Activated CD4-positive, alpha-beta T cell treated with anti-CD3 and anti-CD28 coated beads, Interleukin-2, amount 50 U/mL, for 1 hour (primary cell): Measurements from ENCODE around the gene MAST4.

Source experiments
- DNase-seq: peaks from one replicate; pipeline ENCODE4 v3.0.0-alpha.2; 2020

Gene MAST4

GRCh38 chr5:66606713-66607112 lies 10.5 kb downstream of the MAST4 start:
- no peak for DNase-seq

- DNase-seq = no peak
Observed at GRCh38 chr5:66608501-66608900, 12.3 kb downstream of the MAST4 start.

GRCh38 chr5:66609615-66610014 lies 13.4 kb downstream of the MAST4 start:
- DNase-seq = no peak

DNA sequence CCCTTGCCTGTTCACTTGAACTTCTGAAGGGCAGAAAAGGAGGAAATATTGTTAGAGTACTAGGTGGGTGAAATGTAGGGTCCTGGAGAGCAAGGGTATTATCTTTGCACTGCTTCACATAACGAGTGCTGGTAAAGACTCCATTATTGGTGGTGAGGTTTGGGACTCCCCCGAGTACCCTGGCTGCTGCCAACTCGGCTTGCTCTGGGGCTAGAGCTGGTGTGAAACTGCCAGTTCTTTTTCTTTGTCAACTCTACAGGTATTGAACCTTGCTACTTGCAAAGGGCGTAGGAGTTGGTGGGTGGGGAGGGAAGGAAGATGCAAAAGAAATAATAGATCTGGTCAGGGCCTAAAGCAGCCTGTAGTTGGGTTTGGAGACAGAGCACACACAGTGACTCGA lies 16.0 kb downstream of the MAST4 start:
- DNase-seq = no peak

DNA sequence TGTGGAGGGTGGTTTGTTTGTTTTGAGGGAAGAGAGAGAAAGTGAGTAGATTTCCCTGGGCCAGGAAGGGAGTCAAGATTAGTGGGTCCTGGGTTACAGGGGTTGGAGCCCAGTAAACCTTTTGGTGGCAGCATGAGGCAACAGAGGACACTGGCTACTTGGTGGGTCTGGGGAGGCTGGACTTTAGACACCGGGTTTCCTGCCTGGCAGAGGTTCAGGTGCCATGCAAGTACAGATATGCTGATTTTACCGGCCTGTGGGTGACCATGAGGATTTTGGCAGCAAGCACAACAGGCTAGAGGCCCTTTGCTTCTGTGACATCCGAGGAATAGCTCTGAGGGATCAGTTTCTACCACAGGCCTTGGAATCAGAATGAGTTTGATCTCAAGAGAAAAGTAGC lies 18.9 kb downstream of the MAST4 start:
- DNase-seq = no peak

DNA sequence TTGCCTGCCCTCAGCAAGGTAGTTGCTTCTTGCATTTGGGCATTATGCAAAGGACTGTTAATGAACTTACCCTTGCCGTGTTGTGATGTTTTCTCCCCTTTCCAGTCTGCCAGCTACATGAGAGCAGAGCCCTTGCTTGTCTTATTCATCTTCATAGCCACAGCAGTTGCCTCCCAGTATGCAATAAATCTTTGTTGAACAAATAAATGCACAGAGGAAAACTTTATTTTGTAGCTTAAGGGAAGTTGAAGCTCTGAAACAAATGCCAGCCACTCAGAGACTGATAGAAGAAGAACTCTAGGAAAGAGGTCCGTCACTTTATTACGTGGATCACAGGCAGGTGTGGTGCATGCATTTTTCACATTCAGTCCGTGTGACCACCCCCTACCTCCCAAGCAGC lies 19.7 kb downstream of the MAST4 start:
- no peak for DNase-seq

DNA sequence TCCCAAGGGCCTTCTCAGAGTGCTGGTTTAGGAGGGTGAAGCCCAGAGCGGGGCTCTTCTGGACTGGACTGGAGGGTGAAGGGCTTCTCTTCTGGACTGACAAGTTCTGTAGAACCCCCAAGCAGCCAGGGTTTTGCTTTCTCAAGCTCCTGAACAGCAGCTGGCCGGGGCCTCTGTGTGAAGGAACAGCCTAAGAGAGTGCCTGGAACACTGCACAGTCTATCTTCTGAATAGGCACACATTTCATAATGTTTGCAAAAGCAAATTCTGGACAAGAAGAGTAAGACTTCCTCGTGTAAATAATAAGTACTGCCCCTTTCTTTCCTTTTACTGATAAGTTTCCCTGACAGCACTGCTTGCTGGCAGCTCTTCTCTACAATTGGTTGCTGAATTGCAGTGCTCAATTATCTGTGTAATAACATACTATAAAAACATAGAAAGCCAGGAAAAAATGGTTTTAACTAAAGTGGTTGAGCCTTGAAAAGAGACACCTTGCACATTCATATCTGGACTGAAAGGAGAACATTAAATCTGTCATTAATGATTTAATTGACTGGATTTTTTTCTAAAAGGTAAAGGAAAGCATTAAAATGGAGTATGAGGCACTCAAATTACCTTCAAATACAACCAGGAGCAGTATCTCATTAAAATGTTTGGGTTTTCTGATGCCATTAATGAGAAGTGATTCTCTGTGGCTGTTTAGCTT lies 20.5 kb downstream of the MAST4 start:
- no peak for DNase-seq

DNA sequence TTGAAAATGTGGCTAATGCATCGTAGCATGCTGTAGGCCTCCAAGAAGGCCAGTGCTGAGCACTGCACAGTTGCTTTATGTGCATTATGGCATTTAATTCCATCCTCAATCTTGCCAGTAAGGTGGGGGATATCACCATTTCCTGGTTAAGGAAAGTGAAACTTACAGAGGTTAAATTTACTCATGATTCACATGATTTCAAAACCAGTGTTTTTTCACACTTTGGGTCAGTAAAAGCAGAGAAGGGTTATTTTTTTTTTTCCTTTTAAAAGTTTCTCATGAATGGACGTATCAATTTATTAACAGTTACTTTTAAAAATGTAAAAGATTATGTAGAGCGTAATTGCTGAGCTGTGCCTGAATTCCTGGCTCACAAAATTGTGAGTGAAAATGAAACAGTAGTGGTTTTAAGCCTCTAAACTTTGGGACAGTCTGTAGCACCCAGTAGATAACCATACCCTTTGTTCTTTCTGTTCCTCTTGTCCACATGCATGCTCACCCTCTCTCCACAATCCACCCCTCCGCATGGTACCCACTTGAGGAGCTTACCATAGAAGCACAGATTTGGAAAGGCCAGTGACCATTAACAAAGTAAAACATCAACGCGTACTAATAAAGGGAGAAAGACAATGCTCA lies 21.2 kb downstream of the MAST4 start:
- DNase-seq = no peak

- no peak for DNase-seq
Observed at GRCh38 chr5:66617991-66618768, 22.0 kb downstream of the MAST4 start.

DNA sequence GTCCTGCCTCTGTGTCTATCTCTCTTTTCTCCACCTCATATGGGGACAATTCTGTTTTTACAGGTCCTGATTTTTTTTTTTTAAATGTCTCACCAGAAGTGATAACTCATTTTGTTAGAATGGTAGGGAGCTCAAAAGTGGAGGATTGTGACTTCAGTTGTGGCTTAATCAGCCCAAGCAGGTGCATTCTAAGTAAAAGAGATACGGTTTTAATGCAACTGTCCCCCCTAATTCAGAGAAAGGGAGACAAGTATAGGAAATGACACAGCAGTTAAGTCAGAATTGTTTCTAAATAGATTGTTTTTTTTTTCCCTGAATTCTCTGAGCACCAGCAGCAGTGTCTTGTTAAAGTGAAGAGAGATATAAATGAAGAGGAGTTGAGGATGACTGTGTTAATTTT lies 24.5 kb downstream of the MAST4 start:
- DNase-seq = no peak

DNA sequence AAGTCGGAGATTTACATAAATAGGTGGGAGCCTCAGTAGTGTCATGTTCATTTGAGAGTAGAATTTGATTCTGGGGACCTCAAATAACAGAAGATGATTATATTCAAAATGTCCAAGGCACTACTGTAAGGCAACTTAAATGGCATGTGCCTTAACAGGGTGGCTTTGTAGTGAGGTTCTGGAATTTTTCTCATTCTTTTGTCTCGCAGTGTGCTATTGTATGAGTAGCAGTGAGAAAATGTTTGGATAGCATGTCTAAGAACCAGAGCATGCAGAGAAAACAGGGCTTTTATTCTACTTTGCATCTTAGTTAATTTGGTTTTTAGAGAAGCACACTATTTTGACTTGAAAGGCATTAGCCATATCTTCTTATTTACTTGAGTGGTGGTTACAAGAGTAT lies 25.0 kb downstream of the MAST4 start:
- no peak for DNase-seq

GRCh38 chr5:66621736-66622135 lies 25.5 kb downstream of the MAST4 start:
- DNase-seq = no peak

DNA sequence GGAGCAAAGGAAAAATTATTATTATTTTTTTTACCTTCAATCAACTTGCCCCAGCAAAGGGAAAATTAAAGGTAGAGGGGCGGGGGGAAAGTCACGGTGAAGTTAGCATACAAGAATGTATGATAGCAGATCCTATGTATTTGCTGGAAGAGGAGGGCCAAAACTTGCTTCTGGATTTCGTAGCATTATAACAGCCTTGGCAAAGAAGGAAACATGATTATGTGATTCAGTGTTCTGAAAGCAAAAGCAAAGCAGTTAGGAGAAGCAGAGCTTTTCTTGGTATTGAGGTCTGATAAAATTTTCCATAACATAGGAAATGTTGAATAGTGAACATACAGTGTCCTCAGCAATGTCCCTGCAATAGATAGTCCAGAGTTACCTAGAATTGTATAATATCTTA lies 32.4 kb downstream of the MAST4 start:
- no peak for DNase-seq

- DNase-seq = no peak
Observed at GRCh38 chr5:66629446-66629845, 33.3 kb downstream of the MAST4 start.

DNA sequence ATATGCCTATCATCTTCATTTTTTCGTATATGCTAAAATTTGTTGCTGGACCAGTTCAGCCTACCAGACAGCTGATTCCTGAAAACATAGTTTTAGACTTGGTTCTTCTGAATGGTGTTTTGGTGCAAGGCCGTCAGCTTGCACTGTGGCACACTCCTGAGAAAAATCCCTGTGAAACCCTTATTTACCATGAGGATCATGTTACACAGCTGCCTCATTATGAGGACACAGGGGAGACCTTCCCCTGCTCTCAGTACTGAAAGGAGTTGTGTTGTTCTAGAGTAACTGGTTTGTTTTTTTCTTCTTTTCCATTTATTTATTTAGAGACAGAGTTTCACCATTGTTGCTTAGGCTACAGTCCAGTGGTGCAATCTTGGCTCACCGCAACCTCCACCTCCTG lies 37.6 kb downstream of the MAST4 start:
- DNase-seq = no peak

- no peak for DNase-seq
Observed at GRCh38 chr5:66634601-66635000, 38.4 kb downstream of the MAST4 start.

- no peak for DNase-seq
Observed at GRCh38 chr5:66637994-66638393, 41.8 kb downstream of the MAST4 start.

DNA sequence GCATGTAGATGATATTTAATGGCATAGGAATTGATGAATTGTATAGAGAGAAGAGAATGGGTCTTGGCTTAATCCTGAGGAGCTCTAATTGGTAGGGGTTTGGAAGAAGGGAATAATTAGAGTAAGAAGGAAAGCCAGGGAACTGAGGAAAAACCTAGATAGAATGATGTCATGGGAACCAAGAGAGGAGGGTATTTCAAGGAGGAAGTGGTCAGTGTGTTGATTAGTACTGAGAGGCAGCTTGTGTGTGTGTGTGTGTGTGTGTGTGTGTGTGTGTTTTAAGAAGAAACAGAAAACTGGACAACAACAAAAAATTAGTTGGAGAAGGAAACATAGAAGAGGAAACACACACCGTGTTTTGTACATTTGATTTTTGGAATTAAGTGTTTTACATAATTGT lies 42.8 kb downstream of the MAST4 start:
- DNase-seq = no peak

DNA sequence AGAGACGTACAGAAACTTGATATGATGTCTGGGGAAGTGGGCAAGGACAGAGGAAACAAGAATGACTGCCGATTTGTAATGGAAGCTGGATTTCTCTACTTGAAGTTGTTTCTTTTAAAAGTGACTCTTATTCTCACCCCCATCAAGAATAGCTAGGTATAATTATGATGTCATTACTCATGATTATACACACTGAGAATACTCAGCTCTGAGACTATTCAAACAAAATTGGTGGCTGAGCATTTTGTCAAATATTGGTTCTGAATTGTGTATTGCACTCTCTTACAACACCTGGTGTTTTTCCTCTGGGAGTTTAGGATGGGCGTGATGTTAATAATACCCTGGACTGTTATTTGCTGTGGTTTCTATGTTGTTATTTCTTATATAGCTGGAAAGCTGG lies 46.3 kb downstream of the MAST4 start:
- DNase-seq = no peak

GRCh38 chr5:66643387-66643786 lies 47.2 kb downstream of the MAST4 start:
- no peak for DNase-seq

- DNase-seq = no peak
Observed at GRCh38 chr5:66644111-66644510, 47.9 kb downstream of the MAST4 start.

- DNase-seq = no peak
Observed at GRCh38 chr5:66645039-66645438, 48.8 kb downstream of the MAST4 start.

DNA sequence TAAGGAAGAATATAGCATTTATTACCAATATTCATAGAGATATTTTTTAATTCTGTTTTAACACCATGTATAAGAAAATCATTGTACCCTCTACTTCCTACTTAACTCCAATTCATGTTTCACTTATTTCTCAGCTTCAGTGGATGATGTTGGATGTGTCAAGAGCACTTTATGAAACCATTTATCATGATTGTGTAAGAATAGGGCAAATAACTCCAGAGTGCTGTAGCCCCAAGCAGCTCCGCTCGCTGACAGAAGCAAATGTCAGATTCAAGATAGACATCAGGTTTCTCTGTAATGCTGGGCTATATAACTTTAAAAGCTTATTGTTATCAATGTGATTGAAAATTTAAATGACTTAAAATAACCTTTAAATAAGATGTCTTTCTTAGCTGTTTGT lies 50.4 kb downstream of the MAST4 start:
- no peak for DNase-seq

DNA sequence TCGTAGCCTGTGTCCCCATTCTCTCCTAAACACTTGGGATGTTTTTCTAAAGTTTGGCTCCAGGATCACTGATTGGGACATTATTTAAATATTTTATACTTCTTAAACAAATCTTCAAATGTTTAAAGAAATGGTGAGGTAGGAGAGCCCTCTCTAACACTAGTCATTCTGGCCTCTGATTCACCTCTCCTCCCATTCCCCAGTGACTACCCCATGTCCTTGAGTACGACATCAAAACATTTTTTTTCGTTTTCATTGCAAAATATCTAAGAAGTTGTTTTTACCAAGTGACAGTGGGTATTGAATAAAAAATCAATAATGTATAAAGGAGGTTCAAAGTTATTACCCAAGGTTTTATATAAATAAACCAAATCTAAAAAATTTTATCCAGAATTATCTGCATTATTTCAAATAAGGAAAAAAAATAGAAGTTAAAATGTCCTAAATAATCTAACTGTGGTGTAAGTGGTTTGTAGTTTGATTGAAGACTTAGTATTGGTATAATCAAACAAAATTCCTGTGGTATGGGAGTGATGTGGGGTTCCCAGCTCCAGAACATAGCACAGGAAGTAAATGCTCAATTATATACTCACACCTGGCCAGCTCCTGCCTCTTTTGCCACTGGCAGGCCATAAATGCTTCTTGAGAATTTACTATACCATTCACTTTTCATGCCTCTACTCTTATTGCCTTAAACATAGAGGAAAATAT lies 51.1 kb downstream of the MAST4 start:
- DNase-seq = no peak
